ENCODE results near the gene DENND2A.

DNA sequence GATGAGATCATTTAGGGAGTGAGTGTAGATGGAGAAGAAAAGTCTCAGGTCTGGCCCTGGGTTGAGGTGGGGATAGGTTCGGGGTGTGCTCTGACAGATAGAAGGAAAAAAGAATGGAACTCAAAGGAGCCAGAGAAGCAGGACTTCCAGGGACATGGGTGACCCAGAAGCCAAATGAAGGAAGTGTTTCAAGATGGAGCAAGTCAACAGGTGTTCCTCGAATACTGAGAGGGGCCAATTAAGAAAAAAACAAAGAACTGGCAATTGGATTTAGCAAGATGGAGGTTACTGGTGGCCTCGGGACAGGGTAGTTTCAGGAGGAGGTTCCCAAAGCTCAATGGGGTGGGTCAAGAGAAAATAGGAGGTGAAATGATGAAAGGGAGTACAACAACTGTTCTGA, 40.3 kb downstream of the DENND2A start:
- TF ChIP-seq CTCF (IDR thresholded peaks at IDR 0.05; ENCODE audit: poor library complexity) (no peak), EZH2 (IDR thresholded peaks at IDR 0.05; ENCODE audit: borderline replicate concordance) (no peak)

Data from hepatocyte (in vitro differentiated cells).